Iris pigment epithelial cell (primary cell): ENCODE measurements around the gene CLCN6.
A peak's percentile ranks its signal among the peaks of the same experiment; 100 is the strongest.
"Not testable (repeated sequence)": the region's sequence is repeated elsewhere in the genome, so short reads cannot be mapped to it uniquely, and the experiment has no call there.

Source experiments
- DNase-seq: peaks from one replicate; pipeline ENCODE4 v3.0.0-alpha.2; 2011; ENCODE audit warnings: low read depth

The CLCN6 gene

GRCh38 chr1:11796036-11796828 is 9.8 kb upstream of the CLCN6 start:
- DNase-seq, result peak; percentile 46

- peak; percentile 56 for DNase-seq
Observed at GRCh38 chr1:11797525-11798216, 8.3 kb upstream of the CLCN6 start.

- DNase-seq, result no peak
Observed at GRCh38 chr1:11799099-11799498, 6.9 kb upstream of the CLCN6 start.

GRCh38 chr1:11799896-11800295 is 6.1 kb upstream of the CLCN6 start:
- DNase-seq, result no peak

- no peak for DNase-seq
Observed at GRCh38 chr1:11800391-11800755, 5.6 kb upstream of the CLCN6 start.

GRCh38 chr1:11800756-11801433 is 5.1 kb upstream of the CLCN6 start:
- no peak for DNase-seq

GRCh38 chr1:11802616-11802972 is 3.4 kb upstream of the CLCN6 start:
- peak; percentile 28 for DNase-seq

- peak; percentile 98 for DNase-seq
Observed at GRCh38 chr1:11802973-11803885, 2.8 kb upstream of the CLCN6 start.

GRCh38 chr1:11803924-11804665 is 1.9 kb upstream of the CLCN6 start:
- DNase-seq, result not testable (repeated sequence)

- peak; percentile 67 for DNase-seq
Observed at GRCh38 chr1:11804666-11805421, 1.1 kb upstream of the CLCN6 start.

GRCh38 chr1:11806307-11806936 is 431 bp downstream of the CLCN6 start:
- DNase-seq, result peak; percentile 44

- DNase-seq, result no peak
Observed at GRCh38 chr1:11807133-11807532, 1.1 kb downstream of the CLCN6 start.

- no peak for DNase-seq
Observed at GRCh38 chr1:11813021-11813420, 7.0 kb downstream of the CLCN6 start.

- no peak for DNase-seq
Observed at GRCh38 chr1:11817192-11817591, 11.2 kb downstream of the CLCN6 start.

- DNase-seq, result peak; percentile 76
Observed at GRCh38 chr1:11822091-11822490, 16.1 kb downstream of the CLCN6 start.

GRCh38 chr1:11823366-11824137 is 17.6 kb downstream of the CLCN6 start:
- peak; percentile 21 for DNase-seq

GRCh38 chr1:11825131-11825530 is 19.1 kb downstream of the CLCN6 start:
- no peak for DNase-seq

- no peak for DNase-seq
Observed at GRCh38 chr1:11826946-11827345, 21.0 kb downstream of the CLCN6 start.

- DNase-seq, result no peak
Observed at GRCh38 chr1:11828511-11828910, 22.5 kb downstream of the CLCN6 start.
